ENCODE data around the gene LRP1B.

LRP1B gene

DNA sequence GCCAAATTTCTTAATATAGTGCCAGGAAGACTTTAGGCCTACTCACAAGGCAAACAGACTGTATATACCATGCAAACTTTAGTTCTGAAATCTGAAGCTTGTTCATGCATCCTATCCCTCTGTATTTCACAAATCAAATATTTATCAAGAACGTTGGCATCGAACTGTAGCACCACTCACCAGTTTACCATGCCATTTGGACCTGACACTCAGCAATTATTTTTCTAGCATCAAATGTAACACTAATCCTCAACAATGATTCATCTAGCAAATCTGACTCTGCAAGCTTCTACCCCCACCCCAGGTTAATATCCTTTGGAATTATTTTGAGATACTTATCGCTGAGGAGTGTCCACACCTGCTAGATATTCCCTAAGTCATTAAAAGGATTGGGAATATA lies 1506.6 kb downstream of the LRP1B start:
- TF ChIP-seq, protein P1, sequence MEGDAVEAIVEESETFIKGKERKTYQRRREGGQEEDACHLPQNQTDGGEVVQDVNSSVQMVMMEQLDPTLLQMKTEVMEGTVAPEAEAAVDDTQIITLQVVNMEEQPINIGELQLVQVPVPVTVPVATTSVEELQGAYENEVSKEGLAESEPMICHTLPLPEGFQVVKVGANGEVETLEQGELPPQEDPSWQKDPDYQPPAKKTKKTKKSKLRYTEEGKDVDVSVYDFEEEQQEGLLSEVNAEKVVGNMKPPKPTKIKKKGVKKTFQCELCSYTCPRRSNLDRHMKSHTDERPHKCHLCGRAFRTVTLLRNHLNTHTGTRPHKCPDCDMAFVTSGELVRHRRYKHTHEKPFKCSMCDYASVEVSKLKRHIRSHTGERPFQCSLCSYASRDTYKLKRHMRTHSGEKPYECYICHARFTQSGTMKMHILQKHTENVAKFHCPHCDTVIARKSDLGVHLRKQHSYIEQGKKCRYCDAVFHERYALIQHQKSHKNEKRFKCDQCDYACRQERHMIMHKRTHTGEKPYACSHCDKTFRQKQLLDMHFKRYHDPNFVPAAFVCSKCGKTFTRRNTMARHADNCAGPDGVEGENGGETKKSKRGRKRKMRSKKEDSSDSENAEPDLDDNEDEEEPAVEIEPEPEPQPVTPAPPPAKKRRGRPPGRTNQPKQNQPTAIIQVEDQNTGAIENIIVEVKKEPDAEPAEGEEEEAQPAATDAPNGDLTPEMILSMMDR (IDR thresholded peaks at IDR 0.05; ENCODE audit: insufficient read depth, low read depth, low read length, missing control alignments), result no peak
- no peak for DNase-seq (ENCODE audit: low read depth)
- H3K4me3 ChIP-seq (ENCODE audit: low read depth, low read length), result no peak overlapping the region

DNA sequence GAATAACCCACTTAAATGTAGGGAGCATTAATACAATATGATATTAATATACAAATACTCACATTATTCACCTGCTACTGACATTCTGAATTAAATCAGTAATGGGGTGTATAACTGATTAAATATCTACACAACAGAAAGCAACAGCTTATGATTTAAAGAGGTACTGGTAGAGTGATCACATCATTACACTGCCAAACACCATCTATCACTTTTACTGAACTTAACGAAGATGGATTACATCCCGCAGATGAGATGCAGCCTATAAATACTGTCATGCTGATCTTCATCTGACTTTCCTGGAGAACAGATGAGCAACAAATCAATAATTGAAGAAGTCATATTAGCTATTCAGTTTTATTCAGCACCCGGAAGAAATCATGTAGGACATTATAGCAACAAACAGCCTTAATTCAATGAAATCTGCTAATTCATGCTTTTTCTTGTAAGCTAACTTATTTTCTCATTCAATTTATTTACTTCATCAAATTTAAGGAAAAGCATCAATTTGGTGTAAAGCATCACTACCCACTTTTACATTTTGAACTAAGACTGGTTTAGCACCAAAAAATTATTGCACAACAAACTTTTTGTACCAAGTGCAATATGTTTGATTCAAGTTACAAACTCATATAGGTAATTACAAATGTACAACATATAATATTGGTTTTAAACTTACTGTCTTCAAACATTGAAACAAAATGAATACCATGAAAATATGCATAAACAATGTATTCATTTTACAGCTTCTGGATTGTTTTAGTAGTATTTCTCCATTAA lies 1509.0 kb downstream of the LRP1B start:
- TF ChIP-seq, protein P1 (IDR thresholded peaks at IDR 0.05; ENCODE audit: insufficient read depth, low read depth, low read length, missing control alignments), result no peak
- DNase-seq (ENCODE audit: low read depth), result no peak
- no peak overlapping the region for H3K4me3 ChIP-seq (ENCODE audit: low read depth, low read length)

GRCh38 chr2:140604788-140605187 lies 1526.0 kb downstream of the LRP1B start:
- H3K4me3 ChIP-seq (ENCODE audit: low read depth, low read length), result no peak overlapping the region
- TF ChIP-seq, protein P1 (IDR thresholded peaks at IDR 0.05; ENCODE audit: insufficient read depth, low read depth, low read length, missing control alignments), result no peak
- DNase-seq (ENCODE audit: low read depth), result peak; percentile 8

DNA sequence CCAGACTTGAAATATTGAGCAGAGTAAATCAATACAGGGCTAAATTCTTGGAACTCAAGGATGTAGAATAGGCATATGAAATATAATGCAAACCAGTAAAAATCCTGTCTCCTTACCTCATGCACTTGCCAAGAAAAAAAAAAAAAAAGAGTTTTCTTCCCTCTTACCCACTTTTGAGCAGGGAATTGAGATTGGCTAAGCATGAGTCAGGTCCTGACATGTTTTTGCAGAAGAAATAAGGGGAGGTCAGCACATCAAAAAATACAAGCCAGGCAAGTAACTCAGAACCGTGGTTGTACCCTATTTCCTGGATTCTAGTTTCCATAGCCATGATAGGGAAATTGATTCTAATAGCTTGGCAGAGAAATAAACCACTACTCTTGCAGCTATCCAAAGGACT lies 1526.7 kb downstream of the LRP1B start:
- DNase-seq (ENCODE audit: low read depth), result no peak
- TF ChIP-seq, protein P1 (IDR thresholded peaks at IDR 0.05; ENCODE audit: insufficient read depth, low read depth, low read length, missing control alignments), result no peak
- no peak overlapping the region for H3K4me3 ChIP-seq (ENCODE audit: low read depth, low read length)

GRCh38 chr2:140603416-140603815 lies 1527.4 kb downstream of the LRP1B start:
- TF ChIP-seq, protein P1 (IDR thresholded peaks at IDR 0.05; ENCODE audit: insufficient read depth, low read depth, low read length, missing control alignments), result no peak
- no peak for DNase-seq (ENCODE audit: low read depth)
- no peak overlapping the region for H3K4me3 ChIP-seq (ENCODE audit: low read depth, low read length)

- TF ChIP-seq, protein P1 (IDR thresholded peaks at IDR 0.05; ENCODE audit: insufficient read depth, low read depth, low read length, missing control alignments), result no peak
- DNase-seq (ENCODE audit: low read depth), result no peak
- H3K4me3 ChIP-seq (ENCODE audit: low read depth, low read length), result no peak overlapping the region
Observed at GRCh38 chr2:140601801-140602200, 1529.0 kb downstream of the LRP1B start.

- TF ChIP-seq, protein P1 (IDR thresholded peaks at IDR 0.05; ENCODE audit: insufficient read depth, low read depth, low read length, missing control alignments), result no peak
- DNase-seq (ENCODE audit: low read depth), result no peak
- no peak overlapping the region for H3K4me3 ChIP-seq (ENCODE audit: low read depth, low read length)
Observed at GRCh38 chr2:140601342-140601741, 1529.5 kb downstream of the LRP1B start.
